ENCODE data around the gene ZNF586. TPM values are rescaled to one million over a fixed set of nuclear protein-coding genes. Genes with fewer than 3 reads are reported as not detected.

ZNF586 gene
- total RNA-seq = 10 to 100 TPM; 15.1 to 17.0 TPM
- polyA plus RNA-seq (2013, experiment 1 of 2) = 8.7 TPM
- polyA plus RNA-seq (2013, experiment 2 of 2) = 7.6 TPM
- long read RNA-seq, experiment 1, partial matches to known transcripts = 0 of 1 reads
- long read RNA-seq, experiment 1, other reads (novel, unspliced or antisense) = 0 of 1 reads
- long read RNA-seq, experiment 2, transcript ZNF586-202 (2 exons, 1,977 nt) = major isoform, 5 of 8 reads
- long read RNA-seq, experiment 2, partial matches to known transcripts = 0 of 8 reads
- long read RNA-seq, experiment 2, other reads (novel, unspliced or antisense) = 0 of 8 reads
- long read RNA-seq, experiment 3, transcript ZNF586-203 (3 exons, 2,163 nt) = major isoform, 21 of 25 reads
- long read RNA-seq, experiment 3, partial matches to known transcripts = 0 of 25 reads
- long read RNA-seq, experiment 3, other reads (novel, unspliced or antisense) = 1 of 25 reads
- long read RNA-seq, experiment 4, partial matches to known transcripts = 5 of 12 reads
- long read RNA-seq, experiment 4, other reads (novel, unspliced or antisense) = 5 of 12 reads

- H3K27ac ChIP-seq (ENCODE audit: low read depth, low read length) = no peak within 1 kb of the TSS
- peaks cover 6% of the 10 kb centered on the region for H3K9me3 Mint-ChIP-seq
- H3K27me3 ChIP-seq (ENCODE audit: control insufficient read depth, insufficient read depth, low read length, poor library complexity, severe bottlenecking) = no peaks in the 10 kb centered on the region
- no peak for TF ChIP-seq CTCF (conservative IDR thresholded peaks at IDR 0.05)
- H3K4me3 ChIP-seq (ENCODE audit: low read length) = peak within 1 kb of the TSS; percentile 77
- peaks cover 50% of the 10 kb centered on the region for H3K36me3 Mint-ChIP-seq (ENCODE audit: low read depth)
- H3K4me1 Mint-ChIP-seq = peaks cover 7% of the 10 kb centered on the region
- peak within 1 kb of the TSS; percentile 87 for H3K27ac Mint-ChIP-seq
- WGBS, 2 experiments (ENCODE audit: insufficient coverage in 1 of 2, insufficient read length in 1 of 2) = 4 to 25% methylated on average over 8 to 59 of the region's 61 CpGs
- peak within 1 kb of the TSS; percentile 85 for H3K4me3 Mint-ChIP-seq
- peak within 1 kb of the TSS; percentile 55 for H3K9ac ChIP-seq (ENCODE audit: extremely low read depth, low read length, poor library complexity, severe bottlenecking)
- H3K36me3 ChIP-seq (ENCODE audit: control insufficient read depth, insufficient read depth, low read length) = peaks cover 25% of the 10 kb centered on the region
- peak; percentile 96 for DNase-seq
- H3K9me3 ChIP-seq (ENCODE audit: control insufficient read depth, low read length) = no peaks in the 10 kb centered on the region
- H3K4me1 ChIP-seq (ENCODE audit: control insufficient read depth, insufficient read depth, low read length) = no peaks in the 10 kb centered on the region
- no peaks in the 10 kb centered on the region for H3K27me3 Mint-ChIP-seq (ENCODE audit: insufficient read depth)
Observed at GRCh38 chr19:57769345-57770131, at the start of gene ZNF586. ZNF586 (plus strand) TSS chr19:57769676; CDS start chr19:57769843, 167 bp downstream.

GRCh38 chr19:57719901-57720519 is 49.5 kb upstream of the ZNF586 start:
- H3K27ac ChIP-seq (ENCODE audit: low read depth, low read length) = no peak overlapping the region
- H3K4me1 ChIP-seq (ENCODE audit: control insufficient read depth, insufficient read depth, low read length) = no peaks in the 10 kb centered on the region
- Mint-ChIP-seq H3K9me3 (peaks cover 77% of the 10 kb centered on the region), H3K4me3 (no peak overlapping the region), H3K36me3 (ENCODE audit: low read depth) (peaks cover 68% of the 10 kb centered on the region), H3K27ac (no peak overlapping the region), H3K27me3 (ENCODE audit: insufficient read depth) (no peaks in the 10 kb centered on the region), H3K4me1 (no peaks in the 10 kb centered on the region)
- H3K9ac ChIP-seq (ENCODE audit: extremely low read depth, low read length, poor library complexity, severe bottlenecking) = no peak overlapping the region
- TF ChIP-seq CTCF (conservative IDR thresholded peaks at IDR 0.05) = no peak
- DNase-seq = no peak
- WGBS, 2 experiments (ENCODE audit: insufficient coverage in 1 of 2, insufficient read length in 1 of 2) = 90 to 100% methylated on average over 2 to 4 of the region's 4 CpGs
- peaks cover 24% of the 10 kb centered on the region for H3K9me3 ChIP-seq (ENCODE audit: control insufficient read depth, low read length)
- H3K27me3 ChIP-seq (ENCODE audit: control insufficient read depth, insufficient read depth, low read length, poor library complexity, severe bottlenecking) = no peaks in the 10 kb centered on the region
- no peak overlapping the region for H3K4me3 ChIP-seq (ENCODE audit: low read length)
- peaks cover 41% of the 10 kb centered on the region for H3K36me3 ChIP-seq (ENCODE audit: control insufficient read depth, insufficient read depth, low read length)

- DNase-seq = no peak
- peaks cover 24% of the 10 kb centered on the region for H3K9me3 ChIP-seq (ENCODE audit: control insufficient read depth, low read length)
Observed at GRCh38 chr19:57720878-57721277, 48.6 kb upstream of the ZNF586 start.

More at GRCh38 chr19:57720878-57721277, 48.6 kb upstream of the ZNF586 start:
- Mint-ChIP-seq H3K4me3 (no peak overlapping the region), H3K27me3 (ENCODE audit: insufficient read depth) (no peaks in the 10 kb centered on the region), H3K27ac (no peak overlapping the region), H3K36me3 (ENCODE audit: low read depth) (peaks cover 70% of the 10 kb centered on the region), H3K4me1 (no peaks in the 10 kb centered on the region), H3K9me3 (peaks cover 79% of the 10 kb centered on the region)
- no peaks in the 10 kb centered on the region for H3K27me3 ChIP-seq (ENCODE audit: control insufficient read depth, insufficient read depth, low read length, poor library complexity, severe bottlenecking)
- H3K4me1 ChIP-seq (ENCODE audit: control insufficient read depth, insufficient read depth, low read length) = no peaks in the 10 kb centered on the region
- no peak overlapping the region for H3K9ac ChIP-seq (ENCODE audit: extremely low read depth, low read length, poor library complexity, severe bottlenecking)
- H3K4me3 ChIP-seq (ENCODE audit: low read length) = no peak overlapping the region
- no peak overlapping the region for H3K27ac ChIP-seq (ENCODE audit: low read depth, low read length)
- no peak for TF ChIP-seq CTCF (conservative IDR thresholded peaks at IDR 0.05)
- WGBS, 2 experiments (ENCODE audit: insufficient coverage in 1 of 2, insufficient read length in 1 of 2) = 96 to 97% methylated on average over 9 to 10 of the region's 10 CpGs
- peaks cover 41% of the 10 kb centered on the region for H3K36me3 ChIP-seq (ENCODE audit: control insufficient read depth, insufficient read depth, low read length)
